K562 treated with DMSO at 1 percent for 48 hours (cell line): ENCODE measurements around the gene ACSS2. TPM values are rescaled to one million over a fixed set of nuclear protein-coding genes. Genes with fewer than 3 reads are reported as not detected.

Source experiments
- total RNA-seq: library from RNA; unstranded; fragments of 300-600 nt; gene quantifications from 2 replicates; pipeline ENCODE4 v1.2.3, GENCODE V29; 2022; ENCODE audit warnings: low replicate concordance; ENCODE audit errors: extremely low read depth

Gene ACSS2, protein sequence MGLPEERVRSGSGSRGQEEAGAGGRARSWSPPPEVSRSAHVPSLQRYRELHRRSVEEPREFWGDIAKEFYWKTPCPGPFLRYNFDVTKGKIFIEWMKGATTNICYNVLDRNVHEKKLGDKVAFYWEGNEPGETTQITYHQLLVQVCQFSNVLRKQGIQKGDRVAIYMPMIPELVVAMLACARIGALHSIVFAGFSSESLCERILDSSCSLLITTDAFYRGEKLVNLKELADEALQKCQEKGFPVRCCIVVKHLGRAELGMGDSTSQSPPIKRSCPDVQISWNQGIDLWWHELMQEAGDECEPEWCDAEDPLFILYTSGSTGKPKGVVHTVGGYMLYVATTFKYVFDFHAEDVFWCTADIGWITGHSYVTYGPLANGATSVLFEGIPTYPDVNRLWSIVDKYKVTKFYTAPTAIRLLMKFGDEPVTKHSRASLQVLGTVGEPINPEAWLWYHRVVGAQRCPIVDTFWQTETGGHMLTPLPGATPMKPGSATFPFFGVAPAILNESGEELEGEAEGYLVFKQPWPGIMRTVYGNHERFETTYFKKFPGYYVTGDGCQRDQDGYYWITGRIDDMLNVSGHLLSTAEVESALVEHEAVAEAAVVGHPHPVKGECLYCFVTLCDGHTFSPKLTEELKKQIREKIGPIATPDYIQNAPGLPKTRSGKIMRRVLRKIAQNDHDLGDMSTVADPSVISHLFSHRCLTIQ
- total RNA-seq: not detected in 2 replicates

DNA sequence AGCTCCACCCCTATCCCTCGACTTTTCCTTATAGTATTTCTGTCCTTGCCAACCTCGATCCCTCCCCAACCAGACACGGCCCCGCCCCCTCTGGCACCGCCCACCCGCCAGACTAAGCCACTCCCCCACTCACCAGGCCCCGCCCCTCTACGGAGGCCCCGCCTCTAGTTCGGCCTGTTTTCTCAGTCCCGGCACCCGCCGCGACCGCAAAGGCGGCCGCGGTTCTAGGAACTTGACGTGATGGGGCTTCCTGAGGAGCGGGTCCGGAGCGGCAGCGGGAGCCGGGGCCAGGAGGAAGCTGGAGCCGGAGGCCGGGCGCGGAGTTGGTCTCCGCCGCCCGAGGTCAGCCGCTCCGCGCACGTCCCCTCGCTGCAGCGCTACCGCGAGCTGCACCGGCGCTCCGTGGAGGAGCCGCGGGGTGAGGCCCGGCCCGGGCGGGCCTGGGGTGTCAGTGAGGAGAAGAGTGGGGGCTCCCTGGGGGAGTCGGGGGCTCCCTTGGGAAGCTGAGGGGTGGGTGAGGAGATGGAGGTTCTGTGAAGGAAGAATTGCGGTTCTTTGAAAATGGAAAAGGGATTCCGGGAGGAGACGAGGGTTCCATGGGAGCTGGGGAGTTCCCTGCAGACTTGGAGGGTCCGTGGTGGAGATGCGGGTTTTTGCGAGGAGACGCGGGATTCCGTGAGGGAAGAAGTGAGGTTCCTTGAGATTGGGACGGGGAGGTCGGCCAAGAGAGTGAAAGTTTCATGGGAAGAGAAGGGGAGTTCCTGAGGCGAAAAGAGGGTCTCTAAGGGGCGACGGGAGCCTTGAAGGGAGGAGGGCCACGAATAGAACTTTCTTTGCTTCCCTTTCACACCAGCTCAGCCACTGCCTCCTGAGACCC lies at the start of gene ACSS2:
ACSS2 (plus strand) TSS at position 207 of the 877 bp plus-strand sequence; CDS start at position 241, 34 bp downstream.

DNA sequence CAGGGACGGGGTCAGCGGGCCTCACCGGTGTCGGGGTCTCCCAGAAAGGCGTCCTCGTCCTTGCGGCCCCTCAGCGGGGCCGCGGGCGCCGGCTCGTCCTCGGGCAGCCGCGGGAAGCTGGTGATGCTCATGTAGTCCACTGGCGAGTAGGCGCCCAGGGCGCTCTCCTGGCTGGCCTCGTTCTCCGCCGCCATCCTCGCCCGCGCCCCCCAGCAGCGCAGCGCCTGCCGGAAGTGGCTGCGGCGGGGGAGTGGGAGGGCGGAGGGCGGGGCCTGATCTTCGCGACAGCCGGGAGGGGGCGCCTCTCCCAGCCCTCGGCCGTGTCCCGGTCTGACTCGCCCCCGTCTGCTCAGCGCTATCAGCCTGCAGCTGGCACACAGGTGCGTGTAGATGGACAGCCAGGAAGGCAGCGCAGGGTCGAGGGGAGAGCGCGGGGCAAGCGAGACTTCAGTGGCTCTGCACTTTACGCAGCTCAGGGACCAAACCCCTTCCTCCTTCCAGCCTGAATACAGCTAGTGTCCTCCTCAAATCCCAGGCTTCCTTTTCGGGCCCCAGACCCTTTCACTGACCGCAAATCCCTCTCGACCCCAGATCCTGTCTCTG lies 3.7 kb upstream of the ACSS2 start, which contains the start of gene GGT7:
GGT7 (minus strand) TSS at position 235 of the 603 bp plus-strand sequence; CDS start at position 194, 41 bp downstream.

DNA sequence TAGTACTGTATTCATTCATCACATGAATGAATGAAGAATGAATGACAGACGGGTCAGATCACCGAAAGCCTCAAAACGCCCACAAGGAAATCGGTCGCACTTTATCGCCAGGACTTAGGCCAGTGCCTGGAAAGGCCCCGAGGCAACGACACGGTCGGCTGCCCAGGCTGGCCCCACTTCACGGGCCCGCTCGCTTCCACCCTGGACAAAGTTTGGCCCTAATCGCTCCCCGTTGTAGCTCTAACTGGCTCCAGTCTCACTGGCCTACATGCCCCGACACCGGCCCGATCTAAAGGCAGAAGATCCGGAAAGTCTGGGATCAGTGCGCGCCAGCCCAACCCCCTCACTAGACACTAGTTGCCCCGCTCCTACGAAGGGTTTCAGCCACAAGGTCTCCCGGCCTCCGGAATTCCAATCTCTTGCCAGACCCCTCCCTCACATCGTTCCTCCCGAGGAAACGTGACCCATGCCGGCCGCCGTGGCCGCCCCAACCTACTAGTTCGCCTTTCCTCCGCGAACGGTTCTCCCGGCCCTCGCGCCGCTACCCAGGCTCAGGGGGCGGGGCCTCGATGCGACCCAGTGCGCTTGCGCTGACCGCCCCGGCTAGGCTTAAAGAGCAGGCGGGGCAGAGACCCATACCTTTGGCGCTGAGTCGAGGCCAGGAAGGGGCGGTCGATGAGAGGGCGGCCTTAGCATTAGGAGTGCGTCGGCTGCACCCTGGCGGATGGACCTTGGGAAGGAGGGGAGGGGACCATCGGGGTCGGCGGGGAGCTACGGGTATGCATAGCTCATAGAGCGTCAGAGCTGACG lies 79.0 kb downstream of the ACSS2 start, which contains the start of the genes GSS and MYH7B:
GSS (minus strand) TSS at position 576 of the 810 bp plus-strand sequence. CDS start 3,954 bp downstream, outside the sequence.
MYH7B (plus strand) TSS at position 638 of the 810 bp plus-strand sequence. CDS start 22,138 bp downstream, outside the sequence.

Other genes starting within 250 kb of the ACSS2 start
- not detected in 2 replicates for gene PIGU, start 199.5 kb upstream of the ACSS2 start, total RNA-seq
- gene TP53INP2, start 172.3 kb upstream of the ACSS2 start, total RNA-seq: not detected in 2 replicates
- gene NCOA6, start 51.0 kb upstream of the ACSS2 start, total RNA-seq: not detected in 2 replicates
- gene GGT7, start 3.8 kb upstream of the ACSS2 start, total RNA-seq: not detected in 2 replicates
- not detected in 2 replicates for gene GSS, start 79.2 kb downstream of the ACSS2 start, total RNA-seq
- gene MYH7B, start 79.3 kb downstream of the ACSS2 start, total RNA-seq: not detected in 2 replicates
- not detected in 2 replicates for gene TRPC4AP, start 216.2 kb downstream of the ACSS2 start, total RNA-seq